ENCODE results near the gene FLT3.
"Not testable (repeated sequence)": the region's sequence is repeated elsewhere in the genome, so short reads cannot be mapped to it uniquely, and the experiment has no call there.

The FLT3 gene

GRCh38 chr13:27971236-27971645, 129.1 kb downstream of the FLT3 start:
- DNase-seq, result no peak

- DNase-seq, result no peak
Observed at GRCh38 chr13:27970382-27971235, 129.8 kb downstream of the FLT3 start.

GRCh38 chr13:27969866-27970229, 130.5 kb downstream of the FLT3 start:
- DNase-seq, result no peak

- DNase-seq, result no peak
Observed at GRCh38 chr13:27969082-27969865, 131.1 kb downstream of the FLT3 start, which contains the start of gene CDX2. Gene CDX2 (minus strand): TSS chr13:27969315. CDS start chr13:27969006, 309 bp downstream.

- no peak for DNase-seq
Observed at GRCh38 chr13:27968316-27969081, 131.9 kb downstream of the FLT3 start.

GRCh38 chr13:27967736-27968315, 132.6 kb downstream of the FLT3 start:
- DNase-seq, result no peak

- no peak for DNase-seq
Observed at GRCh38 chr13:27967203-27967735, 133.1 kb downstream of the FLT3 start.

- DNase-seq, result no peak
Observed at GRCh38 chr13:27966641-27967202, 133.7 kb downstream of the FLT3 start.

- DNase-seq, result no peak
Observed at GRCh38 chr13:27965740-27966640, 134.4 kb downstream of the FLT3 start.

GRCh38 chr13:27965343-27965739, 135.0 kb downstream of the FLT3 start:
- no peak for DNase-seq

GRCh38 chr13:27964741-27965323, 135.5 kb downstream of the FLT3 start:
- DNase-seq, result no peak

- DNase-seq, result not testable (repeated sequence)
Observed at GRCh38 chr13:27964206-27964605, 136.2 kb downstream of the FLT3 start.

- DNase-seq, result no peak
Observed at GRCh38 chr13:27963491-27963890, 136.9 kb downstream of the FLT3 start.

GRCh38 chr13:27962982-27963381, 137.4 kb downstream of the FLT3 start:
- no peak for DNase-seq

GRCh38 chr13:27962128-27962841, 138.1 kb downstream of the FLT3 start:
- DNase-seq, result no peak

- no peak for DNase-seq
Observed at GRCh38 chr13:27961227-27962085, 138.9 kb downstream of the FLT3 start.

- peak; percentile 72 for DNase-seq
Observed at GRCh38 chr13:27960362-27961226, 139.8 kb downstream of the FLT3 start.

- no peak for DNase-seq
Observed at GRCh38 chr13:27959976-27960361, 140.4 kb downstream of the FLT3 start.
